AG04450 (cell line): ENCODE results near the gene RAE1. TPM values are rescaled to one million over a fixed set of nuclear protein-coding genes. Genes with fewer than 3 reads are reported as not detected.

Source experiments
- CTCF ChIA-PET: fragments of 300-600, 350-600 bp; formaldehyde crosslinking; extraction: SDS; loops from one replicate; lab custom pipeline; 2022; ENCODE audit warnings: antibody characterized with exemption, inconsistent platforms; lab: Charles Lee
- POLR2A ChIA-PET: fragments of 350-600 bp; formaldehyde crosslinking; extraction: SDS; loops from one replicate; lab custom pipeline; 2021; ENCODE audit warnings: antibody characterized with exemption, inconsistent platforms; lab: Yijun Ruan, JAX
- DNase-seq: peaks from one replicate; pipeline ENCODE4 v3.0.0-alpha.2; 2011; ENCODE audit warnings: low read depth, low spot score
- H3K27ac ChIP-seq: one replicate; pipeline ENCODE4 v1.5.1; 2012; ENCODE audit warnings: low read depth, low read length, control low read depth
- H3K27me3 ChIP-seq: one replicate; pipeline ENCODE4 v1.6.0; 2012; ENCODE audit warnings: low read length; ENCODE audit not compliant: control insufficient read depth, insufficient read depth
- H3K4me3 ChIP-seq: 2 replicates; pipeline ENCODE4 v1.5.1; 2011; ENCODE audit warnings: mild to moderate bottlenecking, low read depth, low read length, control low read depth
- H3K9me3 ChIP-seq: 2 replicates; pipeline ENCODE4 v1.5.1; 2012; ENCODE audit warnings: low read length; ENCODE audit not compliant: control insufficient read depth, insufficient read depth
- CTCF ChIP-seq: IDR thresholded peaks from 2 replicates; pipeline ENCODE4 v1.5.1; 2011; ENCODE audit warnings: low read depth, low read length, control low read depth, inconsistent platforms
- polyA plus RNA-seq: library from polyadenylated mRNA; depleted of rRNA; stranded (reverse); fragments of >200 nt; gene quantifications from 2 replicates; pipeline ENCODE4 v1.2.3, GENCODE V29; 2011

RAE1 gene
- polyA plus RNA-seq, 1 experiment: 45.8 TPM

GRCh38 chr20:57374931-57375651 lies 24.0 kb downstream of the RAE1 start:
- no peak for DNase-seq
- Histone ChIP-seq H3K4me3 (no peak overlapping the region), H3K27ac (no peak overlapping the region), H3K27me3 (no peaks in the 10 kb centered on the region), H3K9me3 (no peaks in the 10 kb centered on the region; the same call in 1 of the 2 replicates)
- ChIA-PET POLR2A (interaction anchor here (0.8 kb wide), 1 partner anchor 13 kb away, joined by 5 read pairs; no protein-coding TSS in a partner anchor), CTCF (interaction anchor here (0.6 to 2.2 kb wide), 3 partner anchors 9 to 121 kb away, joined by 3 to 9 read pairs (median 4); partner anchors contain the start of gene RBM38)
- TF ChIP-seq CTCF: no peak

GRCh38 chr20:57375652-57376230 lies 24.7 kb downstream of the RAE1 start:
- no peak for TF ChIP-seq CTCF
- CTCF ChIA-PET: interaction anchor here (0.6 to 2.2 kb wide), 2 partner anchors 16 to 120 kb away, joined by 4 to 9 read pairs; partner anchors contain the start of gene RBM38
- H3K27me3 ChIP-seq: no peaks in the 10 kb centered on the region
- no peaks in the 10 kb centered on the region; the same call in 1 of the 2 replicates for H3K9me3 ChIP-seq
- no peak overlapping the region for H3K27ac ChIP-seq
- POLR2A ChIA-PET: interaction anchor here (0.8 kb wide), 1 partner anchor 14 kb away, joined by 5 read pairs; no protein-coding TSS in a partner anchor
- no peak overlapping the region for H3K4me3 ChIP-seq
- no peak for DNase-seq

GRCh38 chr20:57377350-57377749 lies 26.3 kb downstream of the RAE1 start:
- DNase-seq: no peak
- no peak overlapping the region for H3K4me3 ChIP-seq
- H3K9me3 ChIP-seq: no peaks in the 10 kb centered on the region; the same call in 1 of the 2 replicates
- H3K27ac ChIP-seq: no peak overlapping the region
- no peaks in the 10 kb centered on the region for H3K27me3 ChIP-seq
- POLR2A ChIA-PET: no interaction called here
- TF ChIP-seq CTCF: no peak
- CTCF ChIA-PET: interaction anchor here (0.8 to 2.2 kb wide), 2 partner anchors 12 to 118 kb away, joined by 4 to 9 read pairs; no protein-coding TSS in a partner anchor

GRCh38 chr20:57378107-57378506 lies 27.1 kb downstream of the RAE1 start:
- POLR2A ChIA-PET: no interaction called here
- H3K27ac ChIP-seq: no peak overlapping the region
- no peaks in the 10 kb centered on the region for H3K27me3 ChIP-seq
- H3K4me3 ChIP-seq: no peak overlapping the region
- DNase-seq: no peak
- H3K9me3 ChIP-seq: no peaks in the 10 kb centered on the region; the same call in 1 of the 2 replicates
- CTCF ChIA-PET: no interaction called here
- TF ChIP-seq CTCF: no peak
